ENCODE data around the gene TMEM132A. TPM values are rescaled to one million over a fixed set of nuclear protein-coding genes. Genes with fewer than 3 reads are reported as not detected.

TMEM132A gene
- total RNA-seq, 2 donors from 2014 or later = 7.7 to 8.4 TPM

- TF ChIP-seq, protein P1, sequence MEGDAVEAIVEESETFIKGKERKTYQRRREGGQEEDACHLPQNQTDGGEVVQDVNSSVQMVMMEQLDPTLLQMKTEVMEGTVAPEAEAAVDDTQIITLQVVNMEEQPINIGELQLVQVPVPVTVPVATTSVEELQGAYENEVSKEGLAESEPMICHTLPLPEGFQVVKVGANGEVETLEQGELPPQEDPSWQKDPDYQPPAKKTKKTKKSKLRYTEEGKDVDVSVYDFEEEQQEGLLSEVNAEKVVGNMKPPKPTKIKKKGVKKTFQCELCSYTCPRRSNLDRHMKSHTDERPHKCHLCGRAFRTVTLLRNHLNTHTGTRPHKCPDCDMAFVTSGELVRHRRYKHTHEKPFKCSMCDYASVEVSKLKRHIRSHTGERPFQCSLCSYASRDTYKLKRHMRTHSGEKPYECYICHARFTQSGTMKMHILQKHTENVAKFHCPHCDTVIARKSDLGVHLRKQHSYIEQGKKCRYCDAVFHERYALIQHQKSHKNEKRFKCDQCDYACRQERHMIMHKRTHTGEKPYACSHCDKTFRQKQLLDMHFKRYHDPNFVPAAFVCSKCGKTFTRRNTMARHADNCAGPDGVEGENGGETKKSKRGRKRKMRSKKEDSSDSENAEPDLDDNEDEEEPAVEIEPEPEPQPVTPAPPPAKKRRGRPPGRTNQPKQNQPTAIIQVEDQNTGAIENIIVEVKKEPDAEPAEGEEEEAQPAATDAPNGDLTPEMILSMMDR (IDR thresholded peaks at IDR 0.05) = no peak
- DNase-seq (ENCODE audit: low spot score) (no peak), ATAC-seq (ENCODE audit: insufficient number of reproducible peaks, low FRiP score, low read depth) (no peak)
- H3K27ac ChIP-seq = no peak overlapping the region
- no peaks in the 10 kb centered on the region for H3K27me3 ChIP-seq (replicated peaks; ENCODE audit: insufficient read depth)
- peaks cover 60% of the 10 kb centered on the region for H3K36me3 ChIP-seq
- H3K4me1 ChIP-seq (ENCODE audit: control insufficient read depth in 1 of 2, low read depth in 2 of 2) = peaks cover 6 to 8% of the 10 kb centered on the region in 2 donors
- H3K4me3 ChIP-seq = no peak overlapping the region
- no peaks in the 10 kb centered on the region for H3K9me3 ChIP-seq
These were observed 24.3 kb upstream of the TMEM132A start for GRCh38 chr11:60899977-60900376.

DNA sequence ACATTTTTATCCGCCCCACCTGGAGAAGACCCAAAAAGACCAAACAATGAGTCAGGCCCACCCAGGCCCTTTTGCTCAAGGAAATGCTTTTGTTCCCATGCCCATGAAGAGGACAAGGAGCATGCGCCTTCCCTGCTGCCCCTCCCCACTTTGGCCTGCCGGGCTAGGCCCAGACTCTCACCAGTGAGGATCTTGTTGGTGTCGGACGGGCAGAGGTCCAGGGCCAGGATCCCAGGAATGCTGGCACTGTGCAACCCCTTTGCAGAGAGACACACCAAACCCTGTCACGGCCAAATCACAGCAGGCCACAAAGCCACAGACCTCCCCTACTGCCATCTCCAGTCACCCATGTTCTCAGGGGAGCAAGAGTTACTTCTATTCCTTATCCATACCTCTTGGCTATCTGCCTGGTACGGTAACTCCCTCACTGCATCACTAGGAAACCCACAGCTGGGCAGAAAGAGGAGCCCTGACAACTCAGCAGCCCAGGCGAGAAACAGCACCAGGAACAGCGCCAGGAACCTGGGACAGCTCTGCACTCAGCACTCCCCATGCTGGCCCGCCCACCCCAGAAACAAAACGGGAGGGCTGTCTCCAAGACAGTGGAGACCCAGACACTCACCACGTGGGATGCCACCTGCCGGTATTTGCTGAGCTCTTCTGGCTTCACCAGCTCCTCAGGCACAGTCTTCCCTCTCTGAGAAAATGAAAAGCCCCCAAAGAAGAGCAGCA is 23.4 kb upstream of the TMEM132A start:
- no peak for DNase-seq (ENCODE audit: low spot score)
- TF ChIP-seq, protein P1 (IDR thresholded peaks at IDR 0.05) = no peak
- Histone ChIP-seq H3K27ac (no peak overlapping the region), H3K36me3 (peaks cover 60% of the 10 kb centered on the region), H3K4me3 (no peak overlapping the region), H3K9me3 (no peaks in the 10 kb centered on the region), H3K27me3 (replicated peaks; ENCODE audit: insufficient read depth) (no peaks in the 10 kb centered on the region), H3K4me1 (ENCODE audit: control insufficient read depth in 1 of 2, low read depth in 2 of 2) (peaks cover 10 to 16% of the 10 kb centered on the region in 2 donors)
- no peak for ATAC-seq (ENCODE audit: insufficient number of reproducible peaks, low FRiP score, low read depth)

GRCh38 chr11:60902625-60903024 is 21.6 kb upstream of the TMEM132A start:
- Histone ChIP-seq H3K9me3 (no peaks in the 10 kb centered on the region), H3K27me3 (replicated peaks; ENCODE audit: insufficient read depth) (no peaks in the 10 kb centered on the region), H3K4me1 (ENCODE audit: control insufficient read depth in 1 of 2, low read depth in 2 of 2) (peaks cover 10 to 21% of the 10 kb centered on the region in 2 donors), H3K36me3 (peaks cover 46% of the 10 kb centered on the region), H3K4me3 (no peak overlapping the region), H3K27ac (no peak overlapping the region)
- TF ChIP-seq, protein P1 (IDR thresholded peaks at IDR 0.05) = no peak
- DNase-seq (ENCODE audit: low spot score) = no peak
- no peak for ATAC-seq (ENCODE audit: insufficient number of reproducible peaks, low FRiP score, low read depth)

DNA sequence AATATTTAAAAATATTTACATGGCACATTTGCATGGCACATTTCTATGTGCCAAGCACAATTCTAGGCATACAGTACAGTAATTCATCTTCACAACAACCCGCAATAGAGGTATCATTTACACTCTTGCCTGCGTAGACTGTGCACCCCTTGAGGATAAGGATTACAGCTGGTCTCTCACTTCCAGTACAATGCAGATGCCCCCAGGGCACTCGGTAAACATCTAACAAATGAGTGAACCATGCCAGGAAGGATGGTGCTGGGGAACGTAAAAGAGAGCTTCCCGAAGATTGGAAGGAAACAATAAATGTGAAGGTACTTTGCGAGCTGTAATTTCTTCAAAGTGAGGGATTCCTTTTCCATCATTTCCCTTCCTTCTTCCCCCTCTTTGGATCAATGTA is 19.2 kb upstream of the TMEM132A start:
- ATAC-seq (ENCODE audit: insufficient number of reproducible peaks, low FRiP score, low read depth) (no peak), DNase-seq (ENCODE audit: low spot score) (no peak)
- H3K27me3 ChIP-seq (replicated peaks; ENCODE audit: insufficient read depth) = no peaks in the 10 kb centered on the region
- H3K4me1 ChIP-seq (ENCODE audit: control insufficient read depth in 1 of 2, low read depth in 2 of 2) = peaks cover 10 to 21% of the 10 kb centered on the region in 2 donors
- H3K9me3 ChIP-seq = no peaks in the 10 kb centered on the region
- peaks cover 31% of the 10 kb centered on the region for H3K36me3 ChIP-seq
- H3K27ac ChIP-seq = peak overlapping the region in 1 of 2 donors; percentile 92
- peak overlapping the region; percentile 89 for H3K4me3 ChIP-seq
- TF ChIP-seq, protein P1 (IDR thresholded peaks at IDR 0.05) = no peak

- ATAC-seq (ENCODE audit: insufficient number of reproducible peaks, low FRiP score, low read depth) (peak; percentile 27), DNase-seq (ENCODE audit: low spot score) (no peak)
- no peaks in the 10 kb centered on the region for H3K27me3 ChIP-seq (replicated peaks; ENCODE audit: insufficient read depth)
- TF ChIP-seq, protein P1 (IDR thresholded peaks at IDR 0.05) = no peak
- peak overlapping the region; percentile 92 to 94 for H3K27ac ChIP-seq
- no peaks in the 10 kb centered on the region for H3K9me3 ChIP-seq
- peak overlapping the region; percentile 89 for H3K4me3 ChIP-seq
- peaks cover 27% of the 10 kb centered on the region for H3K36me3 ChIP-seq
- peaks cover 10 to 21% of the 10 kb centered on the region in 2 donors for H3K4me1 ChIP-seq (ENCODE audit: control insufficient read depth in 1 of 2, low read depth in 2 of 2)
These were observed 18.6 kb upstream of the TMEM132A start for GRCh38 chr11:60905551-60906113.

All from thoracic aorta (tissue), 2 donors.